Activated CD4-positive, alpha-beta T cell treated with anti-CD3 and anti-CD28 coated beads for 36 hours (primary cell): ENCODE results near the gene SLC9A7. TPM values are rescaled to one million over a fixed set of nuclear protein-coding genes. Genes with fewer than 3 reads are reported as not detected.

Experiments used
- ATAC-seq: fragments of 200-7000 bp; cut with Tn5 transposase; one replicate; pipeline ENCODE4 v1.10.0; 2021; ENCODE audit warnings: mild to moderate bottlenecking, moderate library complexity
- CTCF ChIA-PET: fragments of 350-600 bp; sonication (Branson Sonifier 250); formaldehyde crosslinking; loops from one replicate; lab custom pipeline; 2021; ENCODE audit warnings: antibody characterized with exemption; lab: Charles Lee
- POLR2A ChIA-PET: fragments of 350-600 bp; sonication (Branson Sonifier 250); formaldehyde crosslinking; loops from one replicate; lab custom pipeline; 2021; ENCODE audit warnings: antibody characterized with exemption, inconsistent platforms; lab: Charles Lee
- DNase-seq: peaks from one replicate; pipeline ENCODE4 v3.0.0-alpha.2; 2020
- H3K27ac Mint-ChIP-seq: one replicate; pipeline ENCODE4 v1.8.0; 2021; ENCODE audit warnings: mixed read lengths
- H3K27me3 Mint-ChIP-seq: one replicate; pipeline ENCODE4 v1.8.0; 2021; ENCODE audit warnings: mixed read lengths
- H3K36me3 Mint-ChIP-seq: one replicate; pipeline ENCODE4 v1.8.0; 2021; ENCODE audit warnings: low read depth, mixed read lengths
- H3K4me1 Mint-ChIP-seq: one replicate; pipeline ENCODE4 v1.8.0; 2021; ENCODE audit warnings: mixed read lengths
- H3K4me3 Mint-ChIP-seq: one replicate; pipeline ENCODE4 v1.8.0; 2021; ENCODE audit warnings: mild to moderate bottlenecking, moderate library complexity, mixed read lengths
- H3K9me3 Mint-ChIP-seq: one replicate; pipeline ENCODE4 v1.8.0; 2021; ENCODE audit warnings: low read depth, mixed read lengths
- intact Hi-C, 2 experiments: fragments of 100-400 bp; cut with DNase I in 1 of 2; cut with micrococcal nuclease in 1 of 2; formaldehyde crosslinking; loops; one replicate each; pipeline versions ENCODE4 v1.14.2 to v1.15.1; 2022 to 2024; cut with DNase I, micrococcal nuclease
- total RNA-seq, 2 experiments: library from RNA; stranded (reverse); gene quantifications; one replicate each; pipeline ENCODE4 v1.2.3, GENCODE V29; 2021

SLC9A7 gene
- total RNA-seq, 2 experiments from 2014 or later = 16.3 to 19.2 TPM

- ATAC-seq (no peak), DNase-seq (no peak)
- Mint-ChIP-seq H3K27me3 (no peaks in the 10 kb centered on the region), H3K36me3 (peaks cover 5% of the 10 kb centered on the region), H3K27ac (no peak overlapping the region), H3K4me3 (no peak overlapping the region), H3K9me3 (no peaks in the 10 kb centered on the region), H3K4me1 (peaks cover 42% of the 10 kb centered on the region)
- intact Hi-C loops = loop anchor here in 1 of 2 experiments (5.0 kb wide), 1 partner anchor 43 kb away; no protein-coding TSS in a partner anchor
- POLR2A ChIA-PET = no interaction called here
- CTCF ChIA-PET = no interaction called here
Observed at GRCh38 chrX:46584736-46585135, 174.2 kb downstream of the SLC9A7 start.

GRCh38 chrX:46582966-46583365, 176.0 kb downstream of the SLC9A7 start:
- no peak for DNase-seq
- H3K27me3 Mint-ChIP-seq = no peaks in the 10 kb centered on the region
- no peaks in the 10 kb centered on the region for H3K9me3 Mint-ChIP-seq
- CTCF ChIA-PET = no interaction called here
- no peak overlapping the region for H3K27ac Mint-ChIP-seq
- H3K4me1 Mint-ChIP-seq = peaks cover 41% of the 10 kb centered on the region
- peaks cover 11% of the 10 kb centered on the region for H3K36me3 Mint-ChIP-seq
- POLR2A ChIA-PET = interaction anchor here (0.5 kb wide), 1 partner anchor 135 kb away, joined by 4 read pairs; no protein-coding TSS in a partner anchor
- intact Hi-C loops = no loop called here
- no peak overlapping the region for H3K4me3 Mint-ChIP-seq
- ATAC-seq = no peak

GRCh38 chrX:46582325-46582724, 176.6 kb downstream of the SLC9A7 start:
- Mint-ChIP-seq H3K4me3 (no peak overlapping the region), H3K4me1 (peaks cover 41% of the 10 kb centered on the region), H3K36me3 (peaks cover 14% of the 10 kb centered on the region), H3K27ac (no peak overlapping the region), H3K9me3 (no peaks in the 10 kb centered on the region), H3K27me3 (no peaks in the 10 kb centered on the region)
- POLR2A ChIA-PET = no interaction called here
- CTCF ChIA-PET = no interaction called here
- ATAC-seq (no peak), DNase-seq (no peak)
- intact Hi-C loops = no loop called here

GRCh38 chrX:46580613-46581012, 178.3 kb downstream of the SLC9A7 start:
- no peaks in the 10 kb centered on the region for H3K27me3 Mint-ChIP-seq
- ChIA-PET POLR2A (no interaction called here), CTCF (interaction anchor here (0.7 kb wide), 1 partner anchor 217 kb away, joined by 3 read pairs; no protein-coding TSS in a partner anchor)
- H3K9me3 Mint-ChIP-seq = no peaks in the 10 kb centered on the region
- H3K27ac Mint-ChIP-seq = no peak overlapping the region
- intact Hi-C loops = no loop called here
- DNase-seq (no peak), ATAC-seq (no peak)
- H3K36me3 Mint-ChIP-seq = peaks cover 12% of the 10 kb centered on the region
- H3K4me1 Mint-ChIP-seq = peaks cover 43% of the 10 kb centered on the region
- H3K4me3 Mint-ChIP-seq = no peak overlapping the region

GRCh38 chrX:46579250-46579649, 179.7 kb downstream of the SLC9A7 start:
- no peaks in the 10 kb centered on the region for H3K9me3 Mint-ChIP-seq
- peaks cover 41% of the 10 kb centered on the region for H3K4me1 Mint-ChIP-seq
- POLR2A ChIA-PET = interaction anchor here (0.6 kb wide), 2 partner anchors 11 to 14 kb away, joined by 3 to 4 read pairs; no protein-coding TSS in a partner anchor
- no peak overlapping the region for H3K27ac Mint-ChIP-seq
- DNase-seq = no peak
- ATAC-seq = no peak
- H3K36me3 Mint-ChIP-seq = peaks cover 12% of the 10 kb centered on the region
- H3K27me3 Mint-ChIP-seq = no peaks in the 10 kb centered on the region
- no peak overlapping the region for H3K4me3 Mint-ChIP-seq
- CTCF ChIA-PET = interaction anchor here (0.6 kb wide), 1 partner anchor 222 kb away, joined by 3 read pairs; no protein-coding TSS in a partner anchor
- intact Hi-C loops = loop anchor here in 1 of 2 experiments (10.0 kb wide), 1 partner anchor 814 kb away; no protein-coding TSS in a partner anchor

GRCh38 chrX:46577221-46578005, 181.5 kb downstream of the SLC9A7 start:
- Mint-ChIP-seq H3K9me3 (no peaks in the 10 kb centered on the region), H3K4me3 (peak overlapping the region; percentile 77), H3K4me1 (peaks cover 41% of the 10 kb centered on the region), H3K27ac (no peak overlapping the region), H3K36me3 (peaks cover 9% of the 10 kb centered on the region), H3K27me3 (no peaks in the 10 kb centered on the region)
- ChIA-PET POLR2A (no interaction called here), CTCF (interaction anchor here (1.0 kb wide), 1 partner anchor 13 kb away, joined by 3 read pairs; no protein-coding TSS in a partner anchor)
- intact Hi-C loops = loop anchor here in 1 of 2 experiments (10.0 kb wide), 1 partner anchor 813 kb away; no protein-coding TSS in a partner anchor
- ATAC-seq = no peak
- DNase-seq = no peak

GRCh38 chrX:46576458-46576857, 182.5 kb downstream of the SLC9A7 start:
- ChIA-PET POLR2A (interaction anchor here (0.6 kb wide), 1 partner anchor 29 kb away, joined by 4 read pairs; no protein-coding TSS in a partner anchor), CTCF (interaction anchor here (1.0 kb wide), 1 partner anchor 14 kb away, joined by 3 read pairs; no protein-coding TSS in a partner anchor)
- peaks cover 9% of the 10 kb centered on the region for H3K36me3 Mint-ChIP-seq
- no peak for DNase-seq
- no peaks in the 10 kb centered on the region for H3K9me3 Mint-ChIP-seq
- peaks cover 48% of the 10 kb centered on the region for H3K4me1 Mint-ChIP-seq
- no peak for ATAC-seq
- H3K27me3 Mint-ChIP-seq = no peaks in the 10 kb centered on the region
- intact Hi-C loops = loop anchor here in 1 of 2 experiments (1.0 to 10.0 kb wide), 2 partner anchors 11 to 812 kb away; no protein-coding TSS in a partner anchor
- H3K27ac Mint-ChIP-seq = peak overlapping the region; percentile 48
- H3K4me3 Mint-ChIP-seq = peak overlapping the region; percentile 77

GRCh38 chrX:46575991-46576392, 182.9 kb downstream of the SLC9A7 start:
- Mint-ChIP-seq H3K36me3 (peaks cover 9% of the 10 kb centered on the region), H3K27me3 (no peaks in the 10 kb centered on the region), H3K4me1 (peaks cover 51% of the 10 kb centered on the region), H3K27ac (peak overlapping the region; percentile 48), H3K4me3 (peak overlapping the region; percentile 77), H3K9me3 (no peaks in the 10 kb centered on the region)
- ChIA-PET CTCF (interaction anchor here (1.0 kb wide), 1 partner anchor 14 kb away, joined by 3 read pairs; no protein-coding TSS in a partner anchor), POLR2A (interaction anchor here (0.6 kb wide), 1 partner anchor 29 kb away, joined by 4 read pairs; no protein-coding TSS in a partner anchor)
- ATAC-seq (no peak), DNase-seq (no peak)
- intact Hi-C loops = loop anchor here (1.0 to 10.0 kb wide), 3 partner anchors 11 to 811 kb away; no protein-coding TSS in a partner anchor

- H3K4me1 Mint-ChIP-seq = peaks cover 51% of the 10 kb centered on the region
Observed at GRCh38 chrX:46575586-46575985, 183.3 kb downstream of the SLC9A7 start.

GRCh38 chrX:46574774-46575381, 184.0 kb downstream of the SLC9A7 start:
- Mint-ChIP-seq H3K36me3 (peaks cover 9% of the 10 kb centered on the region), H3K9me3 (no peaks in the 10 kb centered on the region), H3K27me3 (no peaks in the 10 kb centered on the region), H3K4me1 (peaks cover 49% of the 10 kb centered on the region), H3K4me3 (peak overlapping the region; percentile 77), H3K27ac (peak overlapping the region; percentile 60)
- peak; percentile 71 for DNase-seq
- CTCF ChIA-PET = no interaction called here
- intact Hi-C loops = loop anchor here (2.0 to 10.0 kb wide), 7 partner anchors 62 to 953 kb away; no protein-coding TSS in a partner anchor
- peak; percentile 11 for ATAC-seq
- POLR2A ChIA-PET = no interaction called here

More at GRCh38 chrX:46575586-46575985, 183.3 kb downstream of the SLC9A7 start:
- Mint-ChIP-seq H3K27ac (peak overlapping the region; percentile 60), H3K9me3 (no peaks in the 10 kb centered on the region), H3K4me3 (peak overlapping the region; percentile 77), H3K27me3 (no peaks in the 10 kb centered on the region), H3K36me3 (peaks cover 9% of the 10 kb centered on the region)
- POLR2A ChIA-PET = no interaction called here
- DNase-seq (no peak), ATAC-seq (no peak)
- intact Hi-C loops = loop anchor here (2.0 to 10.0 kb wide), 2 partner anchors 217 to 811 kb away; no protein-coding TSS in a partner anchor
- CTCF ChIA-PET = no interaction called here
